ENCODE measurements around the gene TTC21A. TPM values are rescaled to one million over a fixed set of nuclear protein-coding genes. Genes with fewer than 3 reads are reported as not detected.

Gene TTC21A
- total and polyA plus RNA-seq, 2 experiments from 2014 or later, result 1.8 to 2.0 TPM

- Histone ChIP-seq H3K27ac (ENCODE audit: low read depth) (no peak overlapping the region), H2AFZ (no peak overlapping the region), H3K9me2 (ENCODE audit: insufficient read depth) (no peaks in the 10 kb centered on the region), H3K79me2 (replicated peaks; ENCODE audit: insufficient read depth) (no peaks in the 10 kb centered on the region), H3K4me1 (ENCODE audit: insufficient read depth) (peaks cover 29% of the 10 kb centered on the region), H4K20me1 (replicated peaks; ENCODE audit: insufficient read depth) (no peaks in the 10 kb centered on the region), H3K27me3 (ENCODE audit: insufficient read depth) (peaks cover 17% of the 10 kb centered on the region), H3K4me2 (no peak overlapping the region), H3K4me3 (no peak overlapping the region), H3K36me3 (ENCODE audit: insufficient read depth) (no peaks in the 10 kb centered on the region), H3F3A (replicated peaks; ENCODE audit: low read depth) (0 out of 2 replicates have a peak, but pooled peaks cover 3% of the 10 kb centered on the region)
- DNase-seq (ENCODE audit: low spot score), result no peak
- Mint-ChIP-seq H3K36me3 (ENCODE audit: low read depth) (no peaks in the 10 kb centered on the region; the same call in 2 of the 3 replicates), H3K27me3 (ENCODE audit: insufficient read depth, low read depth, poor library complexity) (peaks cover 17% of the 10 kb centered on the region), H3K4me3 (no peak overlapping the region), H3K27ac (no peak overlapping the region), H3K4me1 (peaks cover 32% of the 10 kb centered on the region), H3K9me3 (peaks cover 3% of the 10 kb centered on the region)
- TF ChIP-seq STAT1 (IDR thresholded peaks at IDR 0.05; ENCODE audit: unreplicated experiment), result no peak
- no peak for ATAC-seq
Observed at GRCh38 chr3:39176025-39176714, 68.7 kb downstream of the TTC21A start.

DNA sequence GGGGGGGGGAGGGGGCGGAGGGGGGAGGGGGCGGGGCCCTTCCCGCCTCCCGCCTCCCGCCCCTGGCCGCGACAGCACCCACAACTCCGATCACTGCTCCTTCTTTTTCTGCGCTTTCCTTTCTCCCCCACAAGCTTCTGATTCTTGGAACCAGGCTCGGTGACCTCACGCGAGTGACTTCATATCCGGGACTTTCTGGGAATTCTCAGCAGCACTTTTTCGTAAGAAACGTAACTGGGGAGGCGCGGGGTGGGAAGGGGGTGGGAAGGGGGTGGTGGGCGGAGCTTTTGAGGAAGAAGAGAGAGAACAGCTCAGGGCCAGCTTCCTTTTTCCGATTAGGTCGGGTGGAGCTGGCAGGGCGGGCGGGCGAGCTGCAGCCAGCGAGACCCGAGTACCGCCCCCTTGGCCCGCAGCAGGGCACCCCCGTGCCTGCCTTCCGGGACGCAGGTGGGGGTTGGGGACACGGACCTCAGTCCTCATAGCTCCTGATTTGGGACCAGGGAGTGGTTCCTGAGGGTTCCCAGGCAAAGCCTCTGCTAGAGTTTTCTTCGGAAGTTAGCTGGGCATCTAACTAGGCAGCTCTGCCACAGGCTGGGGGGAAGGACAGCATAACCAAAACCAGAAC, 70.3 kb downstream of the TTC21A start:
- H3K4me3 ChIP-seq, result peak overlapping the region; percentile 69
- H3K27me3 ChIP-seq (ENCODE audit: insufficient read depth), result peaks cover 17% of the 10 kb centered on the region
- Mint-ChIP-seq H3K9me3 (peaks cover 3% of the 10 kb centered on the region), H3K36me3 (ENCODE audit: low read depth) (no peaks in the 10 kb centered on the region; the same call in 2 of the 3 replicates), H3K4me1 (peaks cover 40% of the 10 kb centered on the region), H3K27ac (peak overlapping the region; percentile 96), H3K4me3 (peak overlapping the region; percentile 81), H3K27me3 (ENCODE audit: insufficient read depth, low read depth, poor library complexity) (peaks cover 23% of the 10 kb centered on the region)
- peaks cover 9% of the 10 kb centered on the region for H3F3A ChIP-seq (replicated peaks; ENCODE audit: low read depth)
- no peaks in the 10 kb centered on the region for H3K36me3 ChIP-seq (ENCODE audit: insufficient read depth)
- H3K27ac ChIP-seq (ENCODE audit: low read depth), result peak overlapping the region; percentile 96
- peaks cover 44% of the 10 kb centered on the region for H3K4me1 ChIP-seq (ENCODE audit: insufficient read depth)
- DNase-seq (ENCODE audit: low spot score), result peak; percentile 91
- ATAC-seq, result peak; percentile 66
- no peaks in the 10 kb centered on the region for H3K79me2 ChIP-seq (replicated peaks; ENCODE audit: insufficient read depth)
- peaks cover 4% of the 10 kb centered on the region; the same call in 1 of the 2 replicates for H3K9me2 ChIP-seq (ENCODE audit: insufficient read depth)
- H3K4me2 ChIP-seq, result peak overlapping the region; percentile 98
- no peaks in the 10 kb centered on the region for H4K20me1 ChIP-seq (replicated peaks; ENCODE audit: insufficient read depth)
- H2AFZ ChIP-seq, result peak overlapping the region; percentile 59; the same call in 1 of the 2 replicates
- no peak for TF ChIP-seq CTCF (conservative IDR thresholded peaks at IDR 0.05; ENCODE audit: low read depth in 2 of 2)
- TF ChIP-seq CREB1 (CRISPR knock-in tag; IDR thresholded peaks at IDR 0.05; ENCODE audit: low read depth), result peak; percentile 89
- TF ChIP-seq EZH2 (IDR thresholded peaks at IDR 0.05; ENCODE audit: low read depth, unreplicated experiment), result no peak
- no peak for TF ChIP-seq STAT1 (IDR thresholded peaks at IDR 0.05; ENCODE audit: unreplicated experiment)
- no peak for TF ChIP-seq EZH2phosphoT487 (IDR thresholded peaks at IDR 0.05; ENCODE audit: unreplicated experiment)
- TF ChIP-seq NANOG (IDR thresholded peaks at IDR 0.05; ENCODE audit: borderline replicate concordance), result no peak
- no peak for TF ChIP-seq ZNF114 (CRISPR knock-in tag; IDR thresholded peaks at IDR 0.05)
- TF ChIP-seq, protein P1, sequence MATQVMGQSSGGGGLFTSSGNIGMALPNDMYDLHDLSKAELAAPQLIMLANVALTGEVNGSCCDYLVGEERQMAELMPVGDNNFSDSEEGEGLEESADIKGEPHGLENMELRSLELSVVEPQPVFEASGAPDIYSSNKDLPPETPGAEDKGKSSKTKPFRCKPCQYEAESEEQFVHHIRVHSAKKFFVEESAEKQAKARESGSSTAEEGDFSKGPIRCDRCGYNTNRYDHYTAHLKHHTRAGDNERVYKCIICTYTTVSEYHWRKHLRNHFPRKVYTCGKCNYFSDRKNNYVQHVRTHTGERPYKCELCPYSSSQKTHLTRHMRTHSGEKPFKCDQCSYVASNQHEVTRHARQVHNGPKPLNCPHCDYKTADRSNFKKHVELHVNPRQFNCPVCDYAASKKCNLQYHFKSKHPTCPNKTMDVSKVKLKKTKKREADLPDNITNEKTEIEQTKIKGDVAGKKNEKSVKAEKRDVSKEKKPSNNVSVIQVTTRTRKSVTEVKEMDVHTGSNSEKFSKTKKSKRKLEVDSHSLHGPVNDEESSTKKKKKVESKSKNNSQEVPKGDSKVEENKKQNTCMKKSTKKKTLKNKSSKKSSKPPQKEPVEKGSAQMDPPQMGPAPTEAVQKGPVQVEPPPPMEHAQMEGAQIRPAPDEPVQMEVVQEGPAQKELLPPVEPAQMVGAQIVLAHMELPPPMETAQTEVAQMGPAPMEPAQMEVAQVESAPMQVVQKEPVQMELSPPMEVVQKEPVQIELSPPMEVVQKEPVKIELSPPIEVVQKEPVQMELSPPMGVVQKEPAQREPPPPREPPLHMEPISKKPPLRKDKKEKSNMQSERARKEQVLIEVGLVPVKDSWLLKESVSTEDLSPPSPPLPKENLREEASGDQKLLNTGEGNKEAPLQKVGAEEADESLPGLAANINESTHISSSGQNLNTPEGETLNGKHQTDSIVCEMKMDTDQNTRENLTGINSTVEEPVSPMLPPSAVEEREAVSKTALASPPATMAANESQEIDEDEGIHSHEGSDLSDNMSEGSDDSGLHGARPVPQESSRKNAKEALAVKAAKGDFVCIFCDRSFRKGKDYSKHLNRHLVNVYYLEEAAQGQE (IDR thresholded peaks at IDR 0.05; ENCODE audit: unreplicated experiment), result peak; percentile 11

All from GM23338 (cell line).